Measurements from ENCODE around the gene NUDT8.
A peak's percentile ranks its signal among the peaks of the same experiment; 100 is the strongest.
"Not testable (repeated sequence)": the region's sequence is repeated elsewhere in the genome, so short reads cannot be mapped to it uniquely, and the experiment has no call there.

NUDT8 gene

GRCh38 chr11:67611704-67612587 is 17.8 kb downstream of the NUDT8 start:
- DNase-seq (ENCODE audit: low spot score): no peak

DNA sequence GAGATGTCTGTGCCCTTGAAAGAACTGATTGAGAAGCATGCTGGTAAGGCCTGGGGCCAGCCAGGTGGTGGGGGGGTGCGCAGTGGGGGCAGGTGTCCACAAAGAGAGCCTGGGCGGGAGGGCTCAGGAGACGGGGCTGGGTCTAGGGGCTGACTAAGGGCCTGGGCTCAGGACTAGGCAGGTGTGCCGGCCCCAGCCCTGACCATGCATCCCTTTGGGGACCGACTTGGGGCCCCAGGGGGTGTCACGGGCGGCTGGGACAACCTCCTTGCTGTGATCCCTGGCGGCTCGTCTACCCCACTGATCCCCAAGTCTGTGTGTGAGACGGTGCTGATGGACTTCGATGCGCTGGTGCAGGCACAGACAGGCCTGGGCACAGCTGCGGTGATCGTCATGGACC is 18.6 kb downstream of the NUDT8 start:
- DNase-seq (ENCODE audit: low spot score): no peak

DNA sequence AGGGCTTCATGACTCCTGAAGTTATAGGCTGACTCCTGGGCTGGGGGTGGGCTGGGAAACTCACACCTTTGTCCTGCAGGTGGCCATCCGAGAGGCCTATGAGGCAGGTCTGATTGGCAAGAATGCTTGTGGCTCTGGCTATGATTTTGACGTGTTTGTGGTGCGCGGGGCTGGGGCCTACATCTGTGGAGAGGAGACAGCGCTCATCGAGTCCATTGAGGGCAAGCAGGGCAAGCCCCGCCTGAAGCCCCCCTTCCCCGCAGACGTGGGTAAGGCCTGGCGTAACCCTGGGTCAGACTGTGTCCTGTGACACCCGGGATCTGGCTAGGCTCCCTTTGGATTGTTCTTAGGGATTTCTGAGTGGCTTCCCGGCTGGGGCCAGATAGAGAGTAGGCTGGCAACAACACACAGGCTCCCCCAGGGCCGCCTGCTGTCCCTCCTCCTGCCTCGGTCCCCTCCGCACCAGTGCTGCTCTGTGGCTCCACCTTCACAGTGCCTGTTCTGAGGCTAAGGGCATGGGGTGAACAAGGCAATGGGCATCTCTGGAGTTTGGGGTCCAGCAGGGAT is 19.4 kb downstream of the NUDT8 start:
- DNase-seq (ENCODE audit: low spot score): no peak

GRCh38 chr11:67609316-67609715 is 20.4 kb downstream of the NUDT8 start:
- DNase-seq (ENCODE audit: low spot score): no peak

DNA sequence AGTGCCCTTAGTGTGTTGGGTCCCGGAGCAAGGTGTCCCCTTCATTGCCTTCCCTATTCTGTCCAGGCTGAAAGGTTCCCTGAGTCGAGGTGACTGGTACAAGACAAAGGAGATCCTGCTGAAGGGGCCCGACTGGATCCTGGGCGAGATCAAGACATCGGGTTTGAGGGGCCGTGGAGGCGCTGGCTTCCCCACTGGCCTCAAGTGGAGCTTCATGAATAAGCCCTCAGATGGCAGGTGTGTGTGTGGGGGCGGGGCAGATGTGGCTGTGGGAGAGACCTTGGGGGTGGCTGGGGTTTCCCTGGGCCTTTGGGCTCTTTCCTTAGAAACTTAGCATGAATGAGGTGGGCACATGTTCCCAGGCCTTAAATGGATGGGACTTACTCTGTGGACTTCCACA is 21.3 kb downstream of the NUDT8 start:
- no peak for DNase-seq (ENCODE audit: low spot score)

GRCh38 chr11:67607507-67607906 is 22.2 kb downstream of the NUDT8 start:
- DNase-seq (ENCODE audit: low spot score): no peak

GRCh38 chr11:67606492-67607295 is 23.0 kb downstream of the NUDT8 start, which contains the start of gene NDUFV1:
Gene NDUFV1, plus strand, starts transcription at chr11:67606936. Its CDS starts 69 bp downstream, at chr11:67607005.
- DNase-seq (ENCODE audit: low spot score): peak; percentile 96

GRCh38 chr11:67606093-67606491 is 23.6 kb downstream of the NUDT8 start:
- DNase-seq (ENCODE audit: low spot score): no peak

- no peak for DNase-seq (ENCODE audit: low spot score)
These were observed 24.3 kb downstream of the NUDT8 start for GRCh38 chr11:67605231-67606011.

GRCh38 chr11:67604815-67605214 is 24.9 kb downstream of the NUDT8 start:
- no peak for DNase-seq (ENCODE audit: low spot score)

DNA sequence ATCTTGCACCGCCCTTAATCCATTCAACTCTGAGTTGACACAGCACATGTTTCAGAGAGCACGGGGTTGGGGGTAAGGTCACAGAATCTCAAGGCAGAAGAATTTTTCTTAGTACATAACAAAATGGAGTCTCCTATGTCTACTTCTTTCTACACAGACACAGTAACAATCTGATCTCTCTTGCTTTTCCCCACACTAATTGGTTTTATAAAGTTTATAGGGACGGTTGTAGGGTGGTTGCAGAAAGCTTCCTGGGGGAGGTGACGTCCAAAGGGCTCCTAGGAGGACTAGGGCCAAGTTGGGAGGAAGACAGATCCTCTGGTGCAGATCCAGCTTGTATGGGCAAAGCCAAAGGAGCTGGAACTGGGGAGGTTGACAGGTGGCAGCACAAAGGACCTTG is 25.6 kb downstream of the NUDT8 start:
- not testable (repeated sequence) for DNase-seq (ENCODE audit: low spot score)

DNA sequence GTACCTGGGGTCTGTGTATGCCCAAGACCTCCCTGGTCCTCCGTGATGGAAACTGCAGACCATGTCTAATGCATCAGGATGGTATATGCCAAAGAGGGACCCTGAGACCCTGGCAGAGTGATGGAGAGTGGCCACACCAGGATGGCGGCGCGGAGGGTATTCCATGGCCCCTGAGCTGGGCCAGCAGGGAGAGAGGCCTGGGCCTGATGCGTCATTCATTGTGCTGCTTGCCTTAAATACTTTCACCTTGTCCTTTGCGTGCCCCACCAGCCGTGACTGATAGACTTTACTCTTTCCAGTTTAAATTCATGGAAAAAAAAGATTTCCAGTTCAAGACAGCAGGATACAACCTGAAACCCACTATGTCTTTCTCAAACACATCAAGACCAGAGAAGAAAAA is 28.6 kb downstream of the NUDT8 start:
- no peak for DNase-seq (ENCODE audit: low spot score)

DNA sequence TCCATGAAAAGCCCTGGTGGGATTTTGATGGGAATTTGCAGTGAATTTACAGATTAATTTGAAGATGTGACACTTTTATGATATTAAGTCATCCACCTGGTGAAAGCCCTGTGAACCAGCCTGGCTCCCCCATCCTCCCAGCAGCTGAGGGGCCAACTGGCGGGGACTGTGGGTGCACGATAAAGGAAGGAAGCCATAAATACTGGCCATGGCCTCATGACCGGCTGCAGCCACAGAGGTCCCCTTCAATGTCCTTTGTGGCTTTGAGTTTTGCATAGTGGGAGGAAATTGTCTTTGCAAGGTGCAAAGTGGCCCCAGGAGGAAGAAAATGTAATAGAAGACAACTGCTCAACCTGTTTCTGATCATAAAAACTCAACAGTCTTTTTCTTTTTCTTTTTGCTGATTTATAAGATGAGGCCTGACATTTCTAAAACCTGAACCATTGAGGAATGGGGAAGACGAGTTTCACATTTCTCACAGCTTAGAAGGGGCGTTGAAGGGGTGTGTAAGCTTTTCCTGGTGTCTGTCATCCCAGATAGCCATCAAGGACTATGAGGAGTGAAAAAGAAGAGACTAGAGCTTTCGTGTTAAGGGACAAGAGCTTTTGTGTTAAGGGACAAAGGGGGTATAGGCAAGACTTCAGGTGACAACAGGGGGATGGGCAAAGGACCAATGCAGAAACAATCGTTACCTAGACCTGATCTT is 29.3 kb downstream of the NUDT8 start:
- DNase-seq (ENCODE audit: low spot score): no peak

DNA sequence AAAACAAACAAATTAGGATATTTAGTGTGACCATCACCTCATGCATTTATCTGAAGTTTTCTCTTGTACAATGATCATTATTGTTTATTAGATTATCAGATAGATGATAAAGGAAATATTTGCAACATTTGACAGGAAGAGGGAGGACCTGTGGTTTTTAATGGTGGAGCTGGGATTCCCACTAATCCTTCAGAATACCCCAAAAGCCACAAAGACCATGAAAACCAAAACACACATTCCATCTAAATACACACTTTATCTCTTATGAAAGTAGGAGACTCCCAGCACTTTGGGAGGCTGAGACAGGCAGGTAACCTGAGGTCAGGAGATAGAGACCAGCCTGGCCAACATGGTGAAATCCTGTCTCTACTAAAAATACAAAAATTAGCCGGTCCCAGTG is 30.6 kb downstream of the NUDT8 start:
- DNase-seq (ENCODE audit: low spot score): no peak

GRCh38 chr11:67597963-67598362 is 31.8 kb downstream of the NUDT8 start:
- not testable (repeated sequence) for DNase-seq (ENCODE audit: low spot score)

DNA sequence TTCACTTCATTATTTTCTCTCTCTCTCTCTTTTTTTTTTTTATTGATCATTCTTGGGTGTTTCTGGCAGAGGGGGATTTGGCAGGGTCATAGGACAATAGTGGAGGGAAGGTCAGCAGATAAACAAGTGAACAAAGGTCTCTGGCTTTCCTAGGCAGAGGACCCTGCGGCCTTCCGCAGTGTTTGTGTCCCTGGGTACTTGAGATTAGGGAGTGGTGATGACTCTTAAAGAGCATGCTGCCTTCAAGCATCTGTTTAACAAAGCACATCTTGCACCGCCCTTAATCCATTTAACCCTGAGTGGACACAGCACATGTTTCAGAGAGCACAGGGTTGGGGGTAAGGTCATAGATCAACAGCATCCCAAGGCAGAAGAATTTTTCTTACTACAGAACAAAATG is 32.3 kb downstream of the NUDT8 start:
- not testable (repeated sequence) for DNase-seq (ENCODE audit: low spot score)

DNA sequence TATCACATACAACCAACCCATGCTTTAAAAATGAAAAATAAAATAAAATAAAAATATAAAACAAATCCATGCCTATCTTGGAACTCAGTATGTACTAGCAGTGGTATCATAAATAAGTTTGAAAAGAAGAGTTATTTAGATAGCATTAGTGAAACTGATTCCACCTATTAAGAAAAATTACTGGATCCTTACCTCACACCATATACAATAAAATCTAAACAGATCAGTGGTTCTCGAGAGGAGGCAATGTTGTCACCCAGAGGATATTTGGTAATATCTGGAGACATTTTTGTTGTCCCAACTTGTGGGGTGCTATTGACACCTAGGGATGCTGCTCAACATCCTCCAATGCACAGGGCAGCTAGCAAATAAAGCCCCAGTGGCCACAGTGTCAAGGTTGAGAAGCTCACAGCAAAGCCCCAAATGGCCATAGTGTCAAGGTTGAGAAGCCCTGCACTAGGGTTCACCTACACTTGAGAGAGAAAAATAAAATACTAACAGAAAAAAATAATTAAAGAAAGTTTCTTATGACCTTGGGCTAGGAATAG is 32.9 kb downstream of the NUDT8 start:
- no peak for DNase-seq (ENCODE audit: low spot score)

- DNase-seq (ENCODE audit: low spot score): no peak
These were observed 35.3 kb downstream of the NUDT8 start for GRCh38 chr11:67594480-67594879.

DNA sequence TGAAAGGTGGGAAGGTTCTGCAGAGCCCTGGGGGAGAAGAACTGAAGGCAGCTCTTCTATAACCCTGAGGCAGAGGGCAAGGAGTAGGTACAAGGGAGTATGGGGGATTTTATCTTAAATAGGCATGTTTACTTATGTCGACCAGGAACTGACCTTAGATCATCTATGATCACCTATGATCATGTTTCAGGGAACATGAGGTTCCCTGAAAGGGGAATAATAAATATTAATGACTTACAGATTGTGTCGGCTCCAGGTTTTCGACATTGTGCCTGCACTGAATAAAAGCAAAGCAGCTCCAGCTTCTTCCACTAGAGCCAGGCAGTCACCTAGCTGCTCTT is 36.2 kb downstream of the NUDT8 start:
- no peak for DNase-seq (ENCODE audit: low spot score)

DNA sequence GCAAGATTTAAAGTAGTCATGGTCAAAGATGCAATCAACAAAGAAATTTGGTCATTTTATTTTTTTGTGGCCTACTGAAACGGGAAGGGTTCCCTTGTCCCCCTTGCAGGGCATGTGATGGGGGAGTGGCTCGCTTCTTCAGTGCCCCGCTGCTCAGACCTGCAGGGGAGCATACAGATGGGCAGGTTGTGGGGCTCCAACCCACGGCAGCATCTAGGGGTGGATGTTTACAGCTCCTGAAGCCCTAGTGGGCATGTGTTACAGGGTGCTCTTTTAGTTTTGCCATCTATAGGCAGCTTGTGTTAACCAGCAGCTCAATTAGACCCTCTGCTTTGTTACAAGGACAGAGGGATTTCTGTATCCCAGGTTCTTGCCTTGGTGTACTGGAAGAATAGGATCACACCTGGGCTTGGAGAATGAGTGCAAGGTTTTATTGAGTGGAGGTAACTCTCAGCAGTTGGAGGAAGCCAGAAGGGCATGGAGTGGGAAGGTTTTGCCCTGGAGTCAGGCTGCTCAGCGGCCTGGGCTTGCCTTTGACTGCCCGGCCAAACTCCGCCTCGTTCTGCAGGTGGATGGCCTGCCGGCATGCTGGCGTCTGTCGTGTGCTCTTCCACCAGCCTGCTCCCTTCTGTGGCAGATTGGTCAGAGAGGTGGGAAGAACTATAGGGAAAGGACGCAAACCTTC is 36.7 kb downstream of the NUDT8 start:
- DNase-seq (ENCODE audit: low spot score): no peak
